Peyer's patch (tissue), 4 donors: Measurements from ENCODE around the gene RIMBP2.

Source experiments
- CTCF ChIP-seq, 6 experiments: fragments of 450-650 bp in 4 of 6; fragments of 200-600 bp in 2 of 6; sonication (generic) in 1 of 6; IDR thresholded peaks; one replicate each; pipeline ENCODE4 v1.5.1; 2017 to 2019; ENCODE audit warnings: antibody characterized with exemption in 6 of 6, mild to moderate bottlenecking in 3 of 6, moderate library complexity in 1 of 6
- POLR2A ChIP-seq, 2 donors: fragments of 450-650 bp; IDR thresholded peaks; one replicate each; pipeline ENCODE4 v1.5.1; 2017; ENCODE audit warnings: antibody characterized with exemption in 2 of 2, mild to moderate bottlenecking in 2 of 2, moderate library complexity in 2 of 2

GRCh38 chr12:130480887-130481286, 235.2 kb downstream of the RIMBP2 start:
- TF ChIP-seq CTCF (IDR thresholded peaks at IDR 0.05) (no peak), POLR2A (IDR thresholded peaks at IDR 0.05) (no peak)
